GDM1 (cell line): ENCODE measurements around the gene TMEM120B.

Experiments used
- DNase-seq: peaks from one replicate; lab custom pipeline; 2025; lab: John Stamatoyannopoulos, UW

Gene TMEM120B

GRCh38 chr12:121792607-121793439 lies 80.3 kb downstream of the TMEM120B start:
- DNase-seq = peak; percentile 8

DNA sequence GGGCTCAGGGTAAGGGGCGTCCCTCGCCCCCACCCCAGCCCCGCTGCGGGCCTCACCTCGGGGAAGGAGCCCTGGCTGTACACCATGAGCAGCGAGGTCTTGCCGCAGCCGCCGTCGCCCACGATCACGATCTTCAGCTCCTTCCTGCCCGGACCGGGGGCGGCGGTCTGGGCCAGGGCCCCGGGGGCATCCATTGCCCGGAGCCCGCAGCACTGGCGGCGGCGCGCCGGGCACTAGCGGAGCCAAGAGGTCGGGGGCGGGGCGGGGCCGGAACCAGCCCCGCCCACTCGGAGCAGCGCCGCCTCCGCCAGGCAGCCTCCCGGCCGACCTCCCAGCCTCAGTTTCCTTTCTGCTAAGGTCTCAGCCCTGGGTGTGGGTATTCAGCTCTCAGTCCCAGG lies 80.9 kb downstream of the TMEM120B start, which contains the start of gene RHOF:
Gene RHOF (minus strand): TSS at position 249 of the 398 bp plus-strand sequence. CDS start 55 bp downstream, at position 194.
- peak; percentile 71 for DNase-seq

DNA sequence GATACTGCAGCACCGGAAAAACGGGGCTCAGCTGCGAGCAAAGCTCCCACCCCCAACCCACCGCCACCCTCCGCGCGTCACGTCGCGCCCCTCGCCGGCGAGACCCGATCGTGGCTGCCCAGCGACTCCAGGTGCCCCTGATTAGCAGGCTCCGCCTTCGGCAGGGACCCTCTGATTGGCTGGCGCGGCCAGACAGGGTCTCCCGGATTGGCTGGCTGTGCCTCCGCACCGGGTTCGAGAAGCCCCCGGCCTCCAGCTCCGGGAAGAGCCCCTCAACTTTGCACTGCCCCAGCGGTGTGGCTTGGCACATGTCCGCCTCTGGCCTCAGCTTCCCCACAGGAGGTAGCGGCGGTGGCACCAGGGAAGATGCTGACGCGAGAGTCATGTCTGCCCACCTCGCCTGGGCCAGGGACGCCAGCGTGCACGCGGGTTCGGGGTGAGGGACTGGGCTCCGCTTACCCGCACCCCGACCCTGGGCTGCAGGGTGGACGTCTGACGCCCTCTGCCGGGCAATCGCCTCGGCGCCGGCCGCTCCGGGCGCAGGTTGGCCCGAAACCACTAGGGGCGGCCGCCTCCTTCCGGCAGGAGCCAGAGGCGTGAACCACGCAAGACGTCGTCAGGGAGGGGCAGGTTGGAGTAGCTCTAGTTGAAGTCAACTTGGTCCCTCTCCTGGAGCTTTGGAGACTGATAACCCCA lies 81.4 kb downstream of the TMEM120B start:
- DNase-seq = peak; percentile 94

DNA sequence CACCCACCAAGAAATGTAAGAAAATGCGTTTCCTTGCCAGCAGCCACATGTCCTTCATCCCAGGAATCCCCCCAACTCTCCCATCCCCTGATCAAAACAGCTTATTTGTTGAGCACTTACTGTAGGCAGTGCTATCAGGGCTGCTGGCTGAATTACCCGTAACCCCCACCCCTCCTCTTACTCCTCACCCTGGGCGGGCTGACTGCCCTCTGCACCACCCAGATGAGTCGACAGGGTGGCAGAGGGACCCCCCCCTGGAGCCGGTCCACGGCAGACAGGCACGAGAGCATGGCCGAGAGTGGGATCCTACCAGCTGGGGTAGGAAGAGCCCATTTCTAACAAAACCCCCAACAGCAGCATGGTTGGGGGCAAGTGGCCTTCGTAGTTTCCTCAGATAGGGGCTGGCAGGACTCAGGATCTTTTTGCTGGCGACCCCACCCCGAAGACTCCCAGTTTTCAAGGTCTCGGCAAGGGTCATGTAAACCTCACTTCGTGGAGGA lies 82.0 kb downstream of the TMEM120B start:
- DNase-seq = peak; percentile 44

DNA sequence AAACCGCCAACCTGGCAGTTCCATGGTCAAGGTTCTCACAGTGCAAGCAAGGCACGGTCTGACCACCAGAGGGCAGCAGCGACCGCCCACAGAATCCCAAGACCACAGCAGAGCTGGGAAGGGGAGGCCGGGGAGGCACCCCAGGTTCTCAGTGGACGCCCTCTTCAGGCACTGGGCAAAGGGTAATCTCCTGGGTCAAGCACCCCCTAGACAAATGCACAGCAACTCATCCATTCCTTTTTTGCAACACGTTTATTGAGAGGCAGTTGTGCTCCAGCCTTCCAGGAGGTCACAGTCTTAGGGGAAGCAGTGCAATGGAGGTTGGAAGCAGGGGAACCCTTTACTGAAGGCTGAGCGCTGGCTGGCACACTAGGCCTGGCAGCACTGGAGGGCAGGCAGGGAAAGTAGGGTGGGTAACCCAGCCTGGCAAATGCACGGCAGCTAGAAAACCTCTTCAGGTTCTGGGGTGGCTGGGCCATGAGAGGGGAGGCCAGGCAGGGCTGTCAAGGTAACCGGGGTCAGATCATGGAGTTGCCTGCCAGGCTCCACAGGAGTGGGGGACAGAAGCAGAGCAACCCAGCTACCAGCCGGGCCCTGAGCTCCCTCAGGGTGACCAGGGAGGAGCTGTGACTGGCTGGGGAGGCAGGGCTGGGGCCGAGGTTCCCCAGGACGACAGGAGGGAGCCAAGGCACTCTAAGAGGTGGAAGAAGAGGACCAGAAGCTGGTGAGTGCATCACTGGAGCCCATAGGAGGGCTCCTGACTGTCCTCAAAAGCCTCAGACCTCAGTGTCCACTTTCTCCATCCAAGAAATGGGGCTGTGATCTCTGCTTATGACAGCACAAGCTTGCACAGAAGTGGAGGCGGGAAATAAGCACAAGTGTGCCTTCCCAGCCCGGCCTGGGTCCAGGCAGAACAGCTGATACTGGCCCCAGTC lies 82.7 kb downstream of the TMEM120B start:
- DNase-seq = peak; percentile 75

DNA sequence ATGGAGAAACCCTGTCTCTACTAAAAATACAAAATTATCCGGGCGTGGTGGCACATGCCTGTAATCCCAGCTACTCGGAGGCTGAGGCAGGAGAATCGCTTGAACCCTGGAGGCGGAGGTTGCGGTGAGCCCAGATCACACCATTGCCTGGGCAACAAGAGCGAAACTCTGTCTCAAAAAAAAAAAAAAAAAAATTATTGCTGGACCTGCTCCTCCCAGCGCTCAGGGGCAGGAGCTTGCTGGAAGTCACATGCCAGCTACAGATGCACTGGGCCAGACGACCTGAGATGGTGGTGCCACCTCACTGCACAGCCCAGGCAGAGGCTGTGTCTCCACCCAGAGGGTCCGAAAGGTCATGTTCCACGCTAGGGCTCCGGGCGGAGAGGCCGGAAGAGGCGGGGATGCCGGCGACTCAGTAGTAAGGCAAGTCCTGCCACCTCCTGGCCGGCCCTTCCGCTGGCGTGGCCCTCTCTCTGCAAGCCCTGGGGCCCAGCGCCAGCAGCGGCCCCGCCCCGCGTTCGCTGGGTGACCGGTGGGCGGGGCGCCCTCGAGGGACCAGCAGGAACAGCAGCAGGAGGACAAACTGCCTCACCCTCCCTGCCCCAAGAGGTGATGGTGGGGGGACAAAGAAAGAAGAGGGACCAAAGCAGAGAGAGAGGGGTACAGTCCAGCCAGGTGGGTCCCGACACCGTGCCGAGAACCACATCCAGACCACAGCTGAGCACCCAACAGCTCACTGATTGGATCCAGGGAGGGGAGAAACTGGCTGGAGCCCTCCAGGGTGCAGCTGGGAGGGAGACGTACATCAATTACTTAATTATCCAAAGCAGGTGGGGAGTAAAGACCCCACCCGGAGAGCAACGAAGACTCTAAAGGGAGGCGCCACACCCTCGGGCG lies 84.6 kb downstream of the TMEM120B start:
- no peak for DNase-seq

GRCh38 chr12:121797937-121798786 lies 85.6 kb downstream of the TMEM120B start:
- DNase-seq = no peak

DNA sequence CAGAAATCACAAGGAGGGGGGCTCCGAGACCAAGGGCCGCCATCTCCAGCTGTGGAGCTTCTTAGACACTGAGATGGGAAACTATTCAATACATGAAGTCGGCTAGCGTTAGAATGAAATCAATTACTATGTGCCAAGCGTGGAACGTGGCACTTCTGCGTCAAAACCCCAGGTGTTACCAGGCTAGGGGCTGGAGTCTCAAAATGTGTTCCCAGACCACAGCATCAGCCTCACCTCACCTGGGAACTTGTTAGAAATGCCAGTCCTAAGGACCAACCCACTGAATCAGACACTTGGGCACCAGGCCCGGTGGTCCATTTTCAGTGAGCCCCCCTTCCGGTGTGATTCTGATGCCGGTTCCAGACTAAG lies 86.2 kb downstream of the TMEM120B start:
- DNase-seq = no peak

DNA sequence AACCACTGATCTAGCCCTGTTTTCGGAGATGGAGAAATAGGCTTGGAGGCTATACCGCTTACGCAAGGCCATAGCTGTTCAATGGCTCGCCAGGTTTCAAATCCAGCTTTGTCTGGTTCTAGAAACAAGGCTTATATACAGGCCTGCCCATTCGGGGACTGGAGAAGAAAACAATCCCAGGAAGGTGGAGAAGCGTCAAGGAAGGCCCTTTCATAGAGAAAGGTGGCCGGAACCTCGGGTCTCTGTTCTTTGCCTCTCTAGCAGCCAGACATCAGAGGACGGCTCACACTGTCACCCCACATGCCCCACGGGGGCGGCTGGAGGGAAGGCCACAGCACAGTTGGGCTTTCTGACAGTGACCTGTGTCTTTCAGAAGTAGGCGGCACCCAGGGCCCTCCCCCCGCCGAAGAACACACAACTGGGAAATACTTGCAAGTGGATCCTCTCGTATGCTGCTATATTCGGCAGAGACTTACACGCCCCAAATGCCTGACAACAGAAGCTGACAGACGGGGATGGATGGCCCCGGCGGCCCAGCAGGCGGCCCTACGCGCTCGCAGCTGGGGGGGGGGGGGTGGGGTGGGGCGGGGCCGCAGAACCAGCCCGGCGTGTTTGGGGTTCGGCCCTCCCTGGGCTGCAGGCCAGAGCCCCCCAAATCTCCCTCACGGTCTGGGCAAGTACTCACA lies 86.7 kb downstream of the TMEM120B start:
- peak; percentile 22 for DNase-seq

- peak; percentile 52 for DNase-seq
Measured at GRCh38 chr12:121799842-121800693, 87.5 kb downstream of the TMEM120B start.

DNA sequence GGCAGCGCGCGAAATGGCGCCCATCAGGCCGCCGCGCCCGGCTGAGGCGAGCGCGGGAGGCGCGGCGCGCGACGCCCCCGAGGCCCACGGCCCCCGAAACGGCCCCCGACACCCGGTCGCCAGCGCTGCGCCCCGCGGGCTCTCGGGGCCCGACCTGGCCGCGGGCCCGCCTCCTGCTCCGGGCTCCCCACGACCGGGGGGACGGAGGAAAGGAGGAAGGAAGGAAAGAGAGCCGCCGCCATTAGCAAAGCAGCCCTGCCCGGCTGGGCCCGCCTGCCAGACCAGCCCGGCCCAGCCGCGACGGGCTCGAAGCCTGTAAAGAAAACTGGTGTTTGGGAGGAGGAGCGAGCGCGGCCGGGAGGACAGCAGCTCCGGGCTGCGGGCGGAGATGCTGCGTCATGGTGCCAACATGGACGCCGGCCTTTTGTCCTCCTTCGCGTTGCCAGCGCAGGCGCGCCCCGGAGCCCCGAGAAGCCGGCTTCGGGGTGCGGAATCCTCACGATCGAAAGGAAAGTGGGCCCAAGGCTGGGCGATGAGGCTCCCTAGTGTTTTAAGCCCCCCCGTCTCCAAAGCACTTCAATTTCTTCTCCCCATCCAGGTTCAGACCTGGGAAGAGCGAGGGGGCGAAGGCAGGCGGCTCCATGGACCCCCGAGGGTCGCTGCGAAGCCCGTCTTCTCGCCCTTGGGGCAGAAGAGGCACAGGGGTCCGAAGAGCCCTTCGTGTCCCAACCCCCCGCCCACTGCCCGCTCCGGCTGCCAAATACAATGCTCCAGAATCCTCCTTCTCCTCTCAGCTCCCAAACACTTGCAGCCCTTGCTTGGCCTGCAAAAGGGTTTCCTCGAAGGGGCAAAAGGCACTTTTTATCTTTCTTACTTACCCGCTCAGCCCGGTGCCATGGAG lies 88.4 kb downstream of the TMEM120B start:
- DNase-seq = peak; percentile 55

GRCh38 chr12:121801595-121802484 lies 89.3 kb downstream of the TMEM120B start:
- peak; percentile 12 for DNase-seq

DNA sequence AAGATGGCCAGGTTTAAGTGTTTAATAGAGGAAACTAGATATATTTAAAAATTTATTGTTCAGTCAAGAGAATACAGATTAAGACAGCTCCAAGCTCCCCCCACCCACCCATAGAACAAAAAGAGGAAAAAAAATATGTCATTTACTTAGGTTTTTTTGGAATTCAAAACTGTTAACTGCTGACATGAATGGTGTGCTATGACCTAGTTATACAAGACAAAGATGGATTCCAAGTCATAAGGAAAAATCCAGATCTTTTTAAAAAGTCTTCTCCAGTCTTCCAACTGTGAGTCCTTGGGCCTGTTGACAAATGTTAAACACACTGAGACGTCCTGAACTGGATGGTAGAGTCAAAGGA lies 89.9 kb downstream of the TMEM120B start:
- DNase-seq = no peak

GRCh38 chr12:121802843-121803698 lies 90.5 kb downstream of the TMEM120B start:
- DNase-seq = peak; percentile 91

DNA sequence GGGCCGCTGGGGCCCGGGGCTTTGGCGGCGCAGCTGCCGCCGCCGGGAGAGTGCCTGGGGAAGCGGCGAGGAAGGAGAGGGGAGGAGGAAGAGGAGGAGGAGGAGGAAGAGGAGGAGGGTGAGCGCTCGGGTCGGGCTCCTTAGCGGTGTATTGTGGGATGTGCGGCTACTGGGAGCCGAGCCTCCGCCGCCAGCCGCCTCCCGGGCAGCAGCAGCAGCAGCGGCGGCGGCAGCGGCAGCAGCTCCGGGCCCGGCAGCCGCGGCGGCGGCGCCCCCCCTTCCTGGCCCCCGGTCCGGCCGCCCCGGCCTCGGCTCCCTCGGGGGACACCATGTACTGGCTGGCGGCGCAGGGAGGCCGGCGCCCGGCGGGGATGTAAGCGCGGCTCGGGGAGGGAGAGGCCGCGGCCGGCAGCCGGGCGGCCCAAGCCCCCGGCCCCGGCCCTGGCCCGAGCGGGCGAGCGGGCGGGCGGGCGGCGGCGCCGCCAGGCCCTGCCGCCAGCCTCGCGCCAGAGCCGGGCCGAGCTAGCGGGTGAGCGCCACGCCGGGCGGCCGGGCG lies 91.4 kb downstream of the TMEM120B start, which contains the start of gene SETD1B:
Gene SETD1B (plus strand): TSS at position 149 of the 556 bp plus-strand sequence. CDS start 729 bp downstream, outside the sequence.
- DNase-seq = peak; percentile 66
